GM23338 (cell line): ENCODE results near the gene ZNF365. TPM values are rescaled to one million over a fixed set of nuclear protein-coding genes. Genes with fewer than 3 reads are reported as not detected.
A peak's percentile ranks its signal among the peaks of the same experiment; 100 is the strongest.

Experiments used
- ATAC-seq: fragments of 200-7000 bp; cut with Tn5 transposase; 3 replicates; pipeline ENCODE4 v1.9.1; 2020
- DNase-seq: peaks from one replicate; pipeline ENCODE4 v3.0.0-alpha.2; 2015; ENCODE audit warnings: low spot score
- H2AFZ ChIP-seq: fragments of 200-600 bp; sonication (generic); 2 replicates; pipeline ENCODE4 v1.8.0; 2016; ENCODE audit warnings: antibody characterized with exemption, mild to moderate bottlenecking, moderate library complexity
- H3F3A ChIP-seq: fragments of 200-600 bp; sonication (generic); replicated peaks from 2 replicates; pipeline ENCODE4 v1.8.0; 2017; ENCODE audit warnings: antibody characterized with exemption, mixed run types, low read depth
- H3K27ac ChIP-seq: fragments of 200-600 bp; sonication (generic); 2 replicates; pipeline ENCODE4 v1.6.1; 2016; ENCODE audit warnings: low read depth
- H3K27me3 ChIP-seq: fragments of 200-600 bp; sonication (generic); 2 replicates; pipeline ENCODE4 v1.8.0; 2016; ENCODE audit warnings: mild to moderate bottlenecking, mixed run types, moderate library complexity; ENCODE audit not compliant: insufficient read depth
- H3K36me3 ChIP-seq: fragments of 200-600 bp; sonication (generic); 2 replicates; pipeline ENCODE4 v1.8.0; 2016; ENCODE audit warnings: mild to moderate bottlenecking; ENCODE audit not compliant: insufficient read depth
- H3K4me1 ChIP-seq: fragments of 200-600 bp; sonication (generic); 2 replicates; pipeline ENCODE4 v1.8.0; 2016; ENCODE audit warnings: mild to moderate bottlenecking, moderate library complexity; ENCODE audit not compliant: insufficient read depth
- H3K4me2 ChIP-seq: fragments of 200-600 bp; sonication (generic); 2 replicates; pipeline ENCODE4 v1.7.1; 2017; ENCODE audit warnings: mixed run types
- H3K4me3 ChIP-seq: fragments of 200-600 bp; sonication (generic); 2 replicates; pipeline ENCODE4 v1.6.1; 2016; ENCODE audit warnings: mixed run types
- H3K79me2 ChIP-seq: fragments of 200-600 bp; sonication (generic); replicated peaks from 2 replicates; pipeline ENCODE4 v1.8.0; 2017; ENCODE audit warnings: mild to moderate bottlenecking; ENCODE audit not compliant: insufficient read depth
- H3K9me2 ChIP-seq: fragments of 200-600 bp; sonication (generic); 2 replicates; pipeline ENCODE4 v1.8.0; 2017; ENCODE audit not compliant: insufficient read depth
- H4K20me1 ChIP-seq: fragments of 200-600 bp; sonication (generic); replicated peaks from 2 replicates; pipeline ENCODE4 v1.8.0; 2017; ENCODE audit warnings: mild to moderate bottlenecking; ENCODE audit not compliant: insufficient read depth
- H3K27ac Mint-ChIP-seq: 2 replicates; pipeline ENCODE4 v1.8.0; 2020; ENCODE audit warnings: inconsistent platforms, mild to moderate bottlenecking, moderate library complexity, mixed read lengths
- H3K27me3 Mint-ChIP-seq: 3 replicates; pipeline ENCODE4 v1.8.0; 2022; ENCODE audit warnings: low read depth, mild to moderate bottlenecking, moderate library complexity, mixed read lengths, inconsistent platforms; ENCODE audit not compliant: insufficient read depth, poor library complexity
- H3K36me3 Mint-ChIP-seq: 3 replicates; pipeline ENCODE4 v1.8.0; 2021; ENCODE audit warnings: low read depth, mild to moderate bottlenecking, inconsistent platforms, moderate library complexity, mixed read lengths
- H3K4me1 Mint-ChIP-seq: 3 replicates; pipeline ENCODE4 v1.8.0; 2020; ENCODE audit warnings: mild to moderate bottlenecking, inconsistent platforms, mixed read lengths
- H3K4me3 Mint-ChIP-seq: 3 replicates; pipeline ENCODE4 v1.8.0; 2021; ENCODE audit warnings: moderate library complexity, mild to moderate bottlenecking, inconsistent platforms, mixed read lengths
- H3K9me3 Mint-ChIP-seq: 3 replicates; pipeline ENCODE4 v1.8.0; 2020; ENCODE audit warnings: moderate library complexity, mild to moderate bottlenecking, inconsistent platforms, mixed read lengths
- CREB1 ChIP-seq: fragments of 250-450 bp; sonication (Bioruptor Pico); IDR thresholded peaks from 2 replicates; pipeline ENCODE4 v1.5.0; 2020; ENCODE audit warnings: low read depth, mild to moderate bottlenecking, moderate library complexity
- CTCF ChIP-seq, 2 experiments: fragments of 200-600 bp in 1 of 2; sonication (generic) in 1 of 2; conservative IDR thresholded peaks; 2 replicates each; pipeline versions ENCODE4 v1.5.1 to v1.6.1; 2016 to 2017; ENCODE audit warnings: antibody characterized with exemption in 2 of 2, low read depth in 2 of 2, mild to moderate bottlenecking in 2 of 2, moderate library complexity in 1 of 2
- EZH2 ChIP-seq: fragments of 200-600 bp; sonication (generic); IDR thresholded peaks from one replicate; pipeline ENCODE4 v1.8.0; 2017; ENCODE audit warnings: antibody characterized with exemption, mild to moderate bottlenecking, low read depth; ENCODE audit not compliant: unreplicated experiment
- EZH2phosphoT487 ChIP-seq: fragments of 200-600 bp; sonication (generic); IDR thresholded peaks from one replicate; pipeline ENCODE4 v1.8.1; 2018; ENCODE audit warnings: antibody characterized with exemption; ENCODE audit not compliant: unreplicated experiment
- JUNB ChIP-seq: IDR thresholded peaks from one replicate; pipeline ENCODE4 v1.6.1; 2016; ENCODE audit warnings: antibody characterized with exemption; ENCODE audit not compliant: unreplicated experiment
- NANOG ChIP-seq: IDR thresholded peaks from 2 replicates; pipeline ENCODE4 v1.6.1; 2016; ENCODE audit warnings: antibody characterized with exemption, borderline replicate concordance
- POLR2AphosphoS5 ChIP-seq: IDR thresholded peaks from 2 replicates; pipeline ENCODE4 v1.6.1; 2016; ENCODE audit warnings: antibody characterized with exemption, low read depth
- REST ChIP-seq: IDR thresholded peaks from one replicate; pipeline ENCODE4 v1.6.1; 2018; ENCODE audit warnings: antibody characterized with exemption; ENCODE audit not compliant: unreplicated experiment
- ZNF114 ChIP-seq: fragments of 250-450 bp; sonication (Bioruptor Pico); IDR thresholded peaks from 2 replicates; pipeline ENCODE4 v1.5.0; 2020; ENCODE audit warnings: mild to moderate bottlenecking, moderate library complexity
- ZNF331 ChIP-seq: fragments of 250-450 bp; sonication (Bioruptor Pico); IDR thresholded peaks from 2 replicates; pipeline ENCODE4 v1.5.0; 2020; ENCODE audit warnings: low read depth, mild to moderate bottlenecking, moderate library complexity
- ZNF462 ChIP-seq: fragments of 250-450 bp; sonication (Bioruptor Pico); IDR thresholded peaks from 2 replicates; pipeline ENCODE4 v1.5.0; 2020; ENCODE audit warnings: mild to moderate bottlenecking, moderate library complexity
- polyA plus RNA-seq: library from polyadenylated mRNA; unstranded; fragments of >200 nt; fragmentation: Nextera tagmentation; extraction: Ambion mirVana; gene quantifications from 2 replicates; pipeline ENCODE4 v1.2.1, GENCODE V29; 2016
- total RNA-seq: library from RNA; depleted of rRNA; stranded (reverse); fragments of >200 nt; shearing (Covaris generic); gene quantifications from 2 replicates; pipeline ENCODE4 v1.2.3, GENCODE V29; 2014

ZNF365 gene
- total and polyA plus RNA-seq, 2 experiments from 2014 or later = 0.19 to 0.59 TPM

- no peaks in the 10 kb centered on the region; the same call in 2 of the 3 replicates for H3K9me3 Mint-ChIP-seq
- H3K27ac Mint-ChIP-seq = no peak overlapping the region
- DNase-seq (no peak), ATAC-seq (no peak)
- peaks cover 4% of the 10 kb centered on the region; the same call in 1 of the 2 replicates for H3K4me1 ChIP-seq
- no peaks in the 10 kb centered on the region for H3F3A ChIP-seq
- H3K9me2 ChIP-seq = no peaks in the 10 kb centered on the region
- H3K4me3 ChIP-seq = no peak overlapping the region
- no peaks in the 10 kb centered on the region for H3K27me3 Mint-ChIP-seq
- H4K20me1 ChIP-seq = no peaks in the 10 kb centered on the region
- no peak overlapping the region for H2AFZ ChIP-seq
- H3K79me2 ChIP-seq = no peaks in the 10 kb centered on the region
- H3K4me3 Mint-ChIP-seq = no peak overlapping the region
- H3K4me2 ChIP-seq = no peak overlapping the region
- H3K36me3 Mint-ChIP-seq = no peaks in the 10 kb centered on the region
- no peaks in the 10 kb centered on the region for H3K27me3 ChIP-seq
- no peaks in the 10 kb centered on the region for H3K36me3 ChIP-seq
- H3K4me1 Mint-ChIP-seq = peaks cover 9% of the 10 kb centered on the region
- TF ChIP-seq CTCF (conservative IDR thresholded peaks at IDR 0.05; ENCODE audit: low read depth in 2 of 2) (peak in 1 of 2 experiments; percentile 32; a peak in 2 of 4 replicates), ZNF114 (CRISPR knock-in tag) (no peak), JUNB (no peak), EZH2phosphoT487 (no peak)
- no peak overlapping the region for H3K27ac ChIP-seq
Measured at GRCh38 chr10:62395892-62396291, 21.7 kb downstream of the ZNF365 start.

GRCh38 chr10:62396864-62397263, 22.7 kb downstream of the ZNF365 start:
- Histone ChIP-seq H3K27ac (no peak overlapping the region), H3K36me3 (no peaks in the 10 kb centered on the region), H3K4me2 (no peak overlapping the region), H3K27me3 (no peaks in the 10 kb centered on the region), H4K20me1 (no peaks in the 10 kb centered on the region), H3K4me3 (no peak overlapping the region), H3K79me2 (no peaks in the 10 kb centered on the region), H3K4me1 (peaks cover 4% of the 10 kb centered on the region; the same call in 1 of the 2 replicates), H3F3A (no peaks in the 10 kb centered on the region), H3K9me2 (no peaks in the 10 kb centered on the region), H2AFZ (0 out of 2 replicates have a peak overlapping the region, but pooled peaks have one; percentile 29)
- no peaks in the 10 kb centered on the region for H3K36me3 Mint-ChIP-seq
- no peak overlapping the region for H3K27ac Mint-ChIP-seq
- TF ChIP-seq NANOG (no peak), EZH2phosphoT487 (no peak), ZNF331 (no peak), ZNF114 (CRISPR knock-in tag) (no peak), JUNB (no peak), EZH2 (no peak), REST (no peak), POLR2AphosphoS5 (no peak), ZNF462 (no peak), CREB1 (no peak)
- ATAC-seq = no peak
- H3K4me3 Mint-ChIP-seq = no peak overlapping the region
- no peaks in the 10 kb centered on the region for H3K27me3 Mint-ChIP-seq
- H3K9me3 Mint-ChIP-seq = no peaks in the 10 kb centered on the region
- no peak for DNase-seq
- H3K4me1 Mint-ChIP-seq = peaks cover 9% of the 10 kb centered on the region
